Measurements from ENCODE around the gene DAG1.

DAG1 gene

DNA sequence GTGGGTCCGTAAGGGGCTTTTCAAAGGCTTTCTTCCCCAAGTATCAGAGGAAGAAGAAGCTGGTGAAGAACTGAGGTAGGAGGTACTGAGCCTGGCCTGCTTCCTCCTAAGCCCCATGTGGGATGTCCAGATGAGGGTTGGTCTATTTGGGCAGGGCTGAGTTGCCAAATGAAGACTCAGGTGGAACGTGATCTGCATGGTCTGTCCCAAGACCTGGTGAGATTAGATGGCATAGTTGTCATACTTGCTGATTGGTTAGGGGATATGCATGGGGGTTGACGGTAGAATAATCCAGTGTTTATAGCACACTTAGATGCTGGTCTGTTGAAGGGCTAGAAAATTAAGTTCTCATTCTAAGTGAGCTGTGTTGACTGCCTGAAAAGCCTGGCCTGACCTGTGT, 47.9 kb downstream of the DAG1 start:
- Histone ChIP-seq H3K36me3 (ENCODE audit: insufficient read depth, low read length) (peaks cover under 1% of the 10 kb centered on the region; the same call in 1 of the 2 replicates), H3K27ac (no peak overlapping the region), H3K9ac (ENCODE audit: insufficient read length) (no peak overlapping the region), H3K4me3 (no peak overlapping the region), H3K9me3 (ENCODE audit: low read depth, low read length) (no peaks in the 10 kb centered on the region)
- DNase-seq (ENCODE audit: low read depth, low spot score): no peak
- no peak for TF ChIP-seq EZH2 (IDR thresholded peaks at IDR 0.05)
- no peak for TF ChIP-seq FOXP2 (optimal IDR thresholded peaks at IDR 0.05; ENCODE audit: control extremely low read depth, extremely low read length, insufficient read depth)
- TF ChIP-seq POLR2AphosphoS5 (IDR thresholded peaks at IDR 0.05; ENCODE audit: borderline replicate concordance, low read depth, low read length): no peak

DNA sequence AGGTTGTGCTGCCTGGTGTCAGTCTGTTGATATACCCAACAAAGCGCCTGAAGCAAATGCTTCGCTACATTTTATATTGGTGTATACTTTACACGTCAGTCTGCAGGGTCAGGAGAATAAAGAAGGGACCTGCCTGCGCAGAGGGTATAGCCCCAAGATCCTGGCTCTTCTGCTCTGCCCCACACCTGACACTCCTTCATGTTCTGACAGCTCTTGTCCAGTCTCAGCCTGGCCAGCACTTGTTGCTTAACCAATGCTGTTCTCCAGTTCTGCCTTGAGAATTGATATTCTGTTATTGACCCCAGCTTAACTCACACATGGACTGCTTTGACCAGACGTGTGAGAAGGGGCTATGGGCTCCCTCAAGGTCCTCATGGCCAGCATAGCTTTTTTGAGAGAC, 48.4 kb downstream of the DAG1 start:
- TF ChIP-seq FOXP2 (optimal IDR thresholded peaks at IDR 0.05; ENCODE audit: control extremely low read depth, extremely low read length, insufficient read depth) (no peak), EZH2 (IDR thresholded peaks at IDR 0.05) (no peak), POLR2AphosphoS5 (IDR thresholded peaks at IDR 0.05; ENCODE audit: borderline replicate concordance, low read depth, low read length) (no peak)
- no peak overlapping the region for H3K9ac ChIP-seq (ENCODE audit: insufficient read length)
- H3K9me3 ChIP-seq (ENCODE audit: low read depth, low read length): no peaks in the 10 kb centered on the region
- H3K36me3 ChIP-seq (ENCODE audit: insufficient read depth, low read length): no peaks in the 10 kb centered on the region; the same call in 1 of the 2 replicates
- H3K4me3 ChIP-seq: no peak overlapping the region
- H3K27ac ChIP-seq: no peak overlapping the region
- no peak for DNase-seq (ENCODE audit: low read depth, low spot score)

DNA sequence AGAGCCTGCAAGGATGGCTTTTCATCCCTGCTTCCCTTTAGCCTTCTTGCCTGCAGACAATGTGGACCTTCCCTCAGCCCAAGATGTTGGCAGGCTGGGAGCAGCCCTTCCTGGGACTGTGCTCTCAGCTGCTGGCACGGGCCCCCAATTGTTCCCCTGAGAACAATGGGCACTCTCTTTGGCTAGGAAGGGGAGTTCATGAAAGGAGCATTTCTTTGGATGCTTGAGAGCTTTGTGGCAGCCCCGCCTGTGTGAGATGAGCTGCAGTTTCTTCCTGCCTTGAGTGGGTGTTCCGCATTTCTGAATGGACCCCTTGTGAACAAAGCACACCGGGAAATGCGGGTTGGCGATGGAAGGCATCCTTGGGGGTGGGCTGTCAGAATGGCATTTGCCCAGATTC, 49.2 kb downstream of the DAG1 start:
- TF ChIP-seq POLR2AphosphoS5 (IDR thresholded peaks at IDR 0.05; ENCODE audit: borderline replicate concordance, low read depth, low read length) (no peak), EZH2 (IDR thresholded peaks at IDR 0.05) (no peak), FOXP2 (optimal IDR thresholded peaks at IDR 0.05; ENCODE audit: control extremely low read depth, extremely low read length, insufficient read depth) (no peak)
- H3K9me3 ChIP-seq (ENCODE audit: low read depth, low read length): no peaks in the 10 kb centered on the region
- no peaks in the 10 kb centered on the region for H3K36me3 ChIP-seq (ENCODE audit: insufficient read depth, low read length)
- H3K9ac ChIP-seq (ENCODE audit: insufficient read length): no peak overlapping the region
- DNase-seq (ENCODE audit: low read depth, low spot score): no peak
- no peak overlapping the region for H3K27ac ChIP-seq
- H3K4me3 ChIP-seq: no peak overlapping the region

DNA sequence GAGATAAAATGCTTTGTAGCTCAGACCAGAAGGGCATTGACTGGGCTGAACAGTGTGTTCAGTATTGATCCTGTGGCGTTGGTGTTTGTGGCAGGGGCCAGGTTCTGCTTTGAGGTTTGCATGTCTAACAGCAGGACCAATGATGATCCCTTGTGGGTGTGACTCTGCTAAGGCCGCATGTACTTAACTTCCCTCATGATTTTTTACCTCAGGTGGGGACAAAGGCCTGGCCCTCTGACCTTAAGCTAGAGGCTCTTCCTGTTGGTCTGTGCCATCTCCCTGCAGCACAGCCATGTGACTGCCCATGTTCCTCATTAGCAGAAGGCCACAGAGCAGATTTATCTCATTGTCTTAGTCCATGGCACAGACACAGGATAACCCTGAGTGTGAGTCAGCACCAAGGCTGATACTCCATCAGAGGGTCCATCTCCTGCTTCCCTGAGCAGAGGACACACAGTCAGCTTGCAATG, 49.9 kb downstream of the DAG1 start:
- Histone ChIP-seq H3K9ac (ENCODE audit: insufficient read length) (no peak overlapping the region), H3K36me3 (ENCODE audit: insufficient read depth, low read length) (no peaks in the 10 kb centered on the region), H3K27ac (no peak overlapping the region), H3K4me3 (no peak overlapping the region), H3K9me3 (ENCODE audit: low read depth, low read length) (no peaks in the 10 kb centered on the region)
- no peak for DNase-seq (ENCODE audit: low read depth, low spot score)
- TF ChIP-seq POLR2AphosphoS5 (IDR thresholded peaks at IDR 0.05; ENCODE audit: borderline replicate concordance, low read depth, low read length) (no peak), EZH2 (IDR thresholded peaks at IDR 0.05) (no peak), FOXP2 (optimal IDR thresholded peaks at IDR 0.05; ENCODE audit: control extremely low read depth, extremely low read length, insufficient read depth) (no peak)

DNA sequence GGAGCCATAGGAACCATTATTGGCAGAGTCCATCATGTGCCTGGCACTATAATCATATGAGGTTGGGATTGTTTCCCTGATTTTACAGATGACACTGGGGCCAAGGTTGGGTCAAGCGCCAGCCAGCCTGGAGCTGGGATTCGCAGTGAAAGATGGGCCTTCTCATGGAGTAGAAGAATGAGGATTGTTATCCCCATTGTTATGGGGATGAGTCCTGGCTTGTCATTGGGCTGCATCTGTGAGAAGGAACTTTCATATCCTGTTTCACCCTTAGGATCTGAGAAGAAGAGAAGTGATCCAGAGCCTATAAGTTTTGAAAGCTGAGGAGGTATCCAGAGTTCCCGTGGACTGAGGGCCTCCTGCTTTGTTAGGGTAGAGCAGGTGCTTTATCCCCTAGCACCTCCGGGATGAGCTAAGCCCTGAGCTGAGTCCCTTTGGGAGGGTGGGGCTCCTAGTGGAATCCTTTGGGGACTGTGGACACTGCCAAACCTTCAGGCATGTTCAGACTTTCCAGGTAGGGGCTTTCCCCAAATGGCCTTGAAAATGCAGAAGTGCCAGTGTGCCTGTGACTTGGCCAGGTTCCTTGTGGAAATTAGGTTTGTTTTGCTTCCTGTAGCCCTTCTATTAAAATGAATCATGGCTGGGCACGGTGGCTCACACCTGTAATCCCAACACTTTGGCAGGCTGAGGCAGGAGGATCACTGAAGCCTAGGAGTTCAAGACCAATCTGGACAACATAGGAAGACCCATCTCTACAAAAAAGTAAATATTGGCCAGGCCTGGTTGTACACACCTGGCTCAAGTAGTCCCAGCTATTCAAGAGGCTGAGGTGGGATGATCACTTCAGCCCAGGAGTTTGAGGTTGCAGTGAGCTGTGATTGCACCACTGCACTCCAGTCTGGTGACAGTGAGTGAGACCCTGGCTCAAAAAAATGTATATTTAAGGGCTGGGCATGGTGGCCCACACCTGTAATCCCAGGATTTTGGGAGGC, 54.0 kb downstream of the DAG1 start:
- no peak overlapping the region for H3K27ac ChIP-seq
- no peak for TF ChIP-seq FOXP2 (optimal IDR thresholded peaks at IDR 0.05; ENCODE audit: control extremely low read depth, extremely low read length, insufficient read depth)
- no peak for TF ChIP-seq POLR2AphosphoS5 (IDR thresholded peaks at IDR 0.05; ENCODE audit: borderline replicate concordance, low read depth, low read length)
- TF ChIP-seq EZH2 (IDR thresholded peaks at IDR 0.05): no peak
- H3K9me3 ChIP-seq (ENCODE audit: low read depth, low read length): no peaks in the 10 kb centered on the region
- H3K9ac ChIP-seq (ENCODE audit: insufficient read length): no peak overlapping the region
- H3K4me3 ChIP-seq: no peak overlapping the region
- DNase-seq (ENCODE audit: low read depth, low spot score): no peak
- no peaks in the 10 kb centered on the region for H3K36me3 ChIP-seq (ENCODE audit: insufficient read depth, low read length)

DNA sequence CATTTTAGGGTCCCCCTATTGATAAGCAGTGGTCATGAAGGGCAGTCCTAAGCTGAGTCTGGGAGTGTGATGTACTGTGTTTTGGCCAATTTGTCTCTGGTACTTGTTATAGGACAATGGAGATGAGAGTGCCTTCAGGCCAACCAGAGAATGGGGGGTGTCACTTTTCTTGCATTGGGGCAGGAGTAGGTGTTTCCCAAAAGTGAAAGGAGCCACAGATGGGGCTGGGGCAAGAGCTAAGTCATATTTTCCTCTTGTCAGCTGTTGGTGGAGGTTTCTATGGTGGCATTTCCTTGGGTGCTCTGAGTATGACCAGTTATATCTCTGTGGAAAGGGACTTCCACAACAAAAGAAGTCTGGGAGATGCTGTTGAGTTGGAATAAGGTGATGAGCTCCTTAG, 59.5 kb downstream of the DAG1 start:
- no peak for DNase-seq (ENCODE audit: low read depth, low spot score)
- Histone ChIP-seq H3K4me3 (no peak overlapping the region), H3K9ac (ENCODE audit: insufficient read length) (no peak overlapping the region), H3K27ac (no peak overlapping the region), H3K36me3 (ENCODE audit: insufficient read depth, low read length) (no peaks in the 10 kb centered on the region; the same call in 1 of the 2 replicates), H3K9me3 (ENCODE audit: low read depth, low read length) (no peaks in the 10 kb centered on the region)
- TF ChIP-seq EZH2 (IDR thresholded peaks at IDR 0.05) (no peak), POLR2AphosphoS5 (IDR thresholded peaks at IDR 0.05; ENCODE audit: borderline replicate concordance, low read depth, low read length) (no peak)

DNA sequence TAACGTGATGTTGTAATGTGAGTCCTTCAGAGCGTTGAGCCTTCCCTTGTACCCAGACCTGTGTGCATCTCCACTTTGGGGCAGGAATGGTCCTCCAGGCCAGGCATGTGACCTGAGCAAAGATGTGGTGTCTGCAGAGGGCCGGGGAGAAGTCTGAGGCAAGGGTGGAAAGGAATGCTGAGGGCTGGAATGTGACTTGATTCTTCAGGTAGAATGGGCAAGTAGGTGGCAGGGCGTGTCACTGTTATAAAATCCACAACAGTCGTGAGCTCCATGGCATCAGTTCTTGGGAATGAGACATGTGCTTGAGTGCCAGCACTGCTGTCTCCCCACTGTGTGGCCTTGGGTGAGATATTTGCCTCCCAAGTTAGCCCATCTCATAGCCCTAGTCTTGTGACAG, 60.2 kb downstream of the DAG1 start:
- no peak for TF ChIP-seq FOXP2 (optimal IDR thresholded peaks at IDR 0.05; ENCODE audit: control extremely low read depth, extremely low read length, insufficient read depth)
- TF ChIP-seq EZH2 (IDR thresholded peaks at IDR 0.05): no peak
- TF ChIP-seq POLR2AphosphoS5 (IDR thresholded peaks at IDR 0.05; ENCODE audit: borderline replicate concordance, low read depth, low read length): no peak
- no peak for DNase-seq (ENCODE audit: low read depth, low spot score)
- Histone ChIP-seq H3K4me3 (no peak overlapping the region), H3K9me3 (ENCODE audit: low read depth, low read length) (no peaks in the 10 kb centered on the region), H3K9ac (ENCODE audit: insufficient read length) (no peak overlapping the region), H3K27ac (no peak overlapping the region), H3K36me3 (ENCODE audit: insufficient read depth, low read length) (no peaks in the 10 kb centered on the region; the same call in 1 of the 2 replicates)

DNA sequence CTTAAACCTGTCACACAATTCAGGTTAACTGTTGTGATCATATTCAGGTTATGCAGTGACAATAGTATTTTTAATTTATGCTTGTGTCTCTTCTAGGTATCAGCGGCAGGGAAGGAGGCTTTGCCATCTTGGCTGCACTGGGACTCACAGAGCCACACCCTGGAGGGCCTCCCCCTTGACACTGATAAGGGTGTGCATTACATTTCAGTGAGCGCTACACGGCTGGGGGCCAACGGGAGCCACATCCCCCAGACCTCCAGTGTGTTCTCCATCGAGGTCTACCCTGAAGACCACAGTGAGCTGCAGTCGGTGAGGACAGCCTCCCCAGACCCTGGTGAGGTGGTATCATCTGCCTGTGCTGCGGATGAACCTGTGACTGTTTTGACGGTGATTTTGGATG, 60.6 kb downstream of the DAG1 start:
- Histone ChIP-seq H3K4me3 (no peak overlapping the region), H3K36me3 (ENCODE audit: insufficient read depth, low read length) (no peaks in the 10 kb centered on the region; the same call in 1 of the 2 replicates), H3K9ac (ENCODE audit: insufficient read length) (no peak overlapping the region), H3K9me3 (ENCODE audit: low read depth, low read length) (no peaks in the 10 kb centered on the region), H3K27ac (no peak overlapping the region)
- TF ChIP-seq EZH2 (IDR thresholded peaks at IDR 0.05) (no peak), FOXP2 (optimal IDR thresholded peaks at IDR 0.05; ENCODE audit: control extremely low read depth, extremely low read length, insufficient read depth) (no peak), POLR2AphosphoS5 (IDR thresholded peaks at IDR 0.05; ENCODE audit: borderline replicate concordance, low read depth, low read length) (no peak)
- no peak for DNase-seq (ENCODE audit: low read depth, low spot score)

All from SK-N-MC (cell line).